ENCODE results near the gene ST6GALNAC3.

DNA sequence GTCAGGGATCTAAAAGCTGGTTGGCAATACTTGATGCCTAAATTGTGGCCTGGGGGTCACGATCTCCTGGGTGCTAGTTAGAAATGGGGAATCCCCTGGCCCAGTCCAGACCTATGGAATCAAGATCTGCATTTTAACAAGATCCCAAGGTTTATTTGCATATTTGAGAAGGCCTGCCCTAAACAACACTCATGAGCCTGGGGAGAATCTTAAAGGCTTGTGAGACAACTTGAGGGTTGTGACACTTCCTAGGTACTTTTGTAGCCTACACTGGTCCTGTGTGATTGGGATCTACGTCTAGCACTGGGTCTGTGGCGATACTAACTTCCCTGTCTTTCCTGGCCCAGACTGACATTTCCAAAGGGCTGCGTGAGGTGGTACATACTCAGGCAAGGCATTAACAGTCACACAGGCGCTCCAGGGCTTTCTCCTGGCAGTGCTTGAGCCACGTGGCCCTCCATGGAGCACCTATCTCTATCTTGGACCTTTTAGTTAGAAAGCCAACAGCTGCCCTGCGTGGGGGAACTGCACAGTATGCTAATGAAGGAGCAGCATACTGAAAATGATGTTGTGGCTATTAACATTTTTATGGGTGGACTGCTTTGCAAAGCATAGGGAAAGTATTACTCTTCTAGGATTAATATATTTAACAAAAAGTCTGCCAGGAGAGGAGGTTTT is 263.1 kb downstream of the ST6GALNAC3 start:
- TF ChIP-seq, protein P1, sequence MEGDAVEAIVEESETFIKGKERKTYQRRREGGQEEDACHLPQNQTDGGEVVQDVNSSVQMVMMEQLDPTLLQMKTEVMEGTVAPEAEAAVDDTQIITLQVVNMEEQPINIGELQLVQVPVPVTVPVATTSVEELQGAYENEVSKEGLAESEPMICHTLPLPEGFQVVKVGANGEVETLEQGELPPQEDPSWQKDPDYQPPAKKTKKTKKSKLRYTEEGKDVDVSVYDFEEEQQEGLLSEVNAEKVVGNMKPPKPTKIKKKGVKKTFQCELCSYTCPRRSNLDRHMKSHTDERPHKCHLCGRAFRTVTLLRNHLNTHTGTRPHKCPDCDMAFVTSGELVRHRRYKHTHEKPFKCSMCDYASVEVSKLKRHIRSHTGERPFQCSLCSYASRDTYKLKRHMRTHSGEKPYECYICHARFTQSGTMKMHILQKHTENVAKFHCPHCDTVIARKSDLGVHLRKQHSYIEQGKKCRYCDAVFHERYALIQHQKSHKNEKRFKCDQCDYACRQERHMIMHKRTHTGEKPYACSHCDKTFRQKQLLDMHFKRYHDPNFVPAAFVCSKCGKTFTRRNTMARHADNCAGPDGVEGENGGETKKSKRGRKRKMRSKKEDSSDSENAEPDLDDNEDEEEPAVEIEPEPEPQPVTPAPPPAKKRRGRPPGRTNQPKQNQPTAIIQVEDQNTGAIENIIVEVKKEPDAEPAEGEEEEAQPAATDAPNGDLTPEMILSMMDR (IDR thresholded peaks at IDR 0.05): no peak
- no peak for TF ChIP-seq ZFX (IDR thresholded peaks at IDR 0.05; ENCODE audit: borderline replicate concordance)

Data from 22Rv1 (cell line).